Prostate gland (tissue), 2 donors: ENCODE results near the gene ZNF511.
A peak's percentile ranks its signal among the peaks of the same experiment; 100 is the strongest.

Source experiments
- CTCF ChIP-seq, 4 experiments: fragments of 200-600 bp in 2 of 4; fragments of 450-650 bp in 2 of 4; sonication (generic) in 2 of 4; IDR thresholded peaks; 1 replicate in 3 of 4; 2 replicates in 1 of 4; pipeline ENCODE4 v1.5.1; 2016 to 2019; ENCODE audit warnings: antibody characterized with exemption in 4 of 4, mild to moderate bottlenecking in 2 of 4, moderate library complexity in 2 of 4
- POLR2AphosphoS5 ChIP-seq: sonication (generic); formaldehyde crosslinking; IDR thresholded peaks from one replicate; pipeline ENCODE4 v1.6.1; 2017; ENCODE audit warnings: antibody characterized with exemption

- TF ChIP-seq CTCF (IDR thresholded peaks at IDR 0.05) (no peak), POLR2AphosphoS5 (peak; percentile 62)
Measured at GRCh38 chr10:133278577-133279265, 30.0 kb upstream of the ZNF511 start.
